IPS-NIHi7 (cell line): Measurements from ENCODE around the gene MAP1LC3B2.
A peak's percentile ranks its signal among the peaks of the same experiment; 100 is the strongest.

Experiments
- DNase-seq: peaks from one replicate; pipeline ENCODE4 v3.0.0; 2012; ENCODE audit warnings: mixed read lengths; ENCODE audit errors: extremely low spot score

MAP1LC3B2 gene

DNA sequence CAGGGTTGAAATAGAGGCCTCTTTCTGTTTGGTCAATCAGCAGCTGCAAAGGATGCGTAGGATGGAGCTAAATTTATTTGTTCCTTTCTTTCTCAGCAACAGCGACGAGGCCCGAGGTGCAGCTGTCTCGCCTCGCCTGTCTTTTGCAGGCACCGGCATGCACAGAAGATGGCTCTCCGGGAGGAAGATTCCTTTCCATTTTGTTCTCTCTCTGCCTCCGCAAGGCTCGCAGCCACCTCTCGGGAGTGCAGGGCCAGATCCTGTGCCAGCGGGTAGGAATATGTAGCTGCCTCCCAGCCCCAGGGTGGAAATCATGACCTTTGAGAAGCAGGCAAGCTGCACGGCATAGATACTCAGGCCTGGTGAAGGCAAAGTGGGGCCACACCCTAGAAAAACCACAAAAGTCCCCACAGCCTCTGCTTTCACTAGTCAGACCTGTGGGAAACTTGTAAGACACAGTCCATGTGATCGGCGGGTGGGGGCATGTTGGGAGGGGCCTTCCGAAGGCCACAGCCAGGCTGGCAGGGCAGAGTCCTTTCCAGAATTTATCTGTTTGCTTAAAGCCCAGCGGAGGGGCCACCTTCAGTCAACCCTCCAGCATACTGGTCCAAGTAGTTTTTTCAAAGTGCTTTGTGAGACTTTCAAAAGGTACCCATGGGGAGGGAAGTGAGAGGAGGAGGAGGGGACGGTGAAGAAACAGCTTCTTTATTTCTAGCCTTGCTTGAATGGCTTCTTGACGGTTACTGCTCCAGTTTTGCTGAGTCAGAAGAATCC, at the start of gene MAP1LC3B2:
Gene MAP1LC3B2, plus strand, starts transcription at position 220 of the 774 bp plus-strand sequence. CDS start 16,562 bp downstream, outside the sequence.
- no peak for DNase-seq

DNA sequence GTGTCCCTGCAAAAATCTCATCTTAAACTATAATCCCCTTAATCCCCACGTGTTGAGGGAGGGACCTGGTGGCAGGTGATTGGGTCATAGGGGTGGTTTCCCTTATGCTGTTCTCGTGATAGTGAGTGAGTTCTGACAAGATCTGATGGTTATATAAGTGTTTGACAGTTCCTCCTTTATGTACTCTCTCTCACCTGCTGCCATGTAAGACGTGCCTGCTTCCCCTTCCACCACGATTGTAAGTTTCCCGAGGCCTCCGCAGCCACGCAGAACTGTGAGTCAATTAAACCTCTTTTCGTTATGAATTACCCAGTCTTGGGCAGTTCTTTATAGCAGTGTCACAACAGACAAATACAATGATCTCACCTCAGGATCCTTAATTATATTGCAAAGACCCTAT, 45.2 kb upstream of the MAP1LC3B2 start:
- no peak for DNase-seq

DNA sequence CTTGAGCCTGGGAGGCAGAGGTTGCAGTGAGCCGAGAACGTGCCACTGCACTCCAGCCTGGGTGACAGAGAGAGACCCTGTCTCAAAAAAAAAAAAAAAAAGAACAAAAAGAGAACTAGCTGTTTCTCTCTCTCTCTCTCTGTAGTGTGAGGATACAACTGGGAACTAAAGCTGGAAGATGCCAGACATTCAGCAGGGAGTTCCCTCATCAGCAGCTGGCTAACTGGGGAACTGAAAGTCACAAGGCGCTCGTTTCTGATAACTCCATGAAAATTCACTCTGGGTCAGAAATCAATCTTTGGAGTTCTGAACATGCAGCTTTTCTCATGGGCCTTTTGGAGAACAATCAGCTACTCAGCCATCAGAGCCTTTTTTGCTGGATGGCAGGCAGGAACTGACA, 43.5 kb upstream of the MAP1LC3B2 start:
- no peak for DNase-seq

DNA sequence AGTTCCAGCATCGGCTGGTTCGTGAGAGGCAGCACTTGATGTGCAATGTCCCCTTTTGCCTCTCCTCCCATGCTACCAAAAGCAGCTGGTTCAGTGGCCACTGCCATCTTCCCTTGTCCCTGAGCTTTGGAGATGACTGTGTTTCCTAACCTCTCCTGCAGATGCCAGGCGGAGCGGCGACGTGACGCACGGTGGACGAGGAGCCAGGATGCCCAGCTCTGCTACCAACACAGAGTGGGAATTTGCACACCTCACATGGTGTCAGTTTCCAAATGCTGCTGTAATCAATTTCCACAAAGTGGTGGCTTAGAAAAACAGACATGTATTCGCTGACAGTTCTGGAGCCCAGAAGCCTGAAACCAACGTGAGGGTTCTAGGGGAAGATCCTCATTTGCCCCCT, 42.5 kb upstream of the MAP1LC3B2 start:
- DNase-seq: no peak

DNA sequence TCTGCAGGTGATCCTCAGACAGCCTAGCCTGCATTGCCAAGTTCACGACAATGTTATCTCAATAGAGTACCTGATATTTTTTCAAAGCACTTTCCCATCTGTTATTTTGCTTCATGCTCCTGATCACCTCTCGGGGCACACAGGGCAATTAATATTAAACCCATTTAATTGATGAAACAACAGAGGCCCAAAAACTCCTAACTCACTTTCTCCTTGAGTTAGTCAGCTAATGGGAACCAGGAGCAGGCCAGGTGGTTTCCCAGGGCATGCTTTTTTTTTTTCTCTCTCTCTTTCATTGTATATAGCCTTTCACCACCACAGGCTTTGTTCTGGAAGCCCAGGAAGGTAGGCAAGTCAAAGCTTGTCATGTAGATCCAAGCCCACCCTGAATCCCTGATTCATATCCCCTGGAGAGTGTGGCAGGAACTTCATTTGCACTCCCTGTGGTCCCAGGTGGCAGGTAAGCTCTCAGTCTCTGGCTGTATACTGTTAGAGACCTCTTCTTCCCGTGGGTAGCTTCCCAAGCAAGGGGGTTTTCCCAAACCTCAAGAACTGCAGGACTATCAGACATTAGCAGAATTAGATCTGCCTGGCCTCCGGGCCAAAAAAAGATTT, 41.6 kb upstream of the MAP1LC3B2 start:
- DNase-seq: no peak

DNA sequence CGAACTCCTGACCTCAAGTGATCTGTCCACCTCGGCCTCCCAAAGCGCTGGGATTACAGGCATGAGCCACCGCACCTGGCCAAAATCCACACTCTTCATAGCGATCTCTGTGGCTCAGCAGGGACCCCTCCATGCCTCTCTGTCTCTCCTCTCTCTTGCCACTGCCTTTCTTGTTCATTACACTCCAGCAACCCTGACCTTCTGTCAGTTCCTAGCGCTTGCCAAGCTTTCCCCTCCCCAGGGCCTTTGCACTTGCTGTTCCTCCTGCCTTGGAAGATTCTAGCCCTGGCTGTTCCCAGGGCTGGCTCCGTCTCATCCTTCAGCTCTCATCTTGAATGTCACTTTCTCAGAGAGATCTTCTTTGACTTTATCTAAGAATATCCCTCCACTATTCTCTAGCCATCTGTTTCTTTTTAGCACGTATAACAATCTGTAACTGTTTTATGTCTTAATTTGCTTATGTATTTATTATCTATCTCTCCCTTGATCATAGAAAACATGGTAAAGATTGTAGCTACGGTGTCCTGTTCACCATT, 38.9 kb upstream of the MAP1LC3B2 start:
- no peak for DNase-seq

DNA sequence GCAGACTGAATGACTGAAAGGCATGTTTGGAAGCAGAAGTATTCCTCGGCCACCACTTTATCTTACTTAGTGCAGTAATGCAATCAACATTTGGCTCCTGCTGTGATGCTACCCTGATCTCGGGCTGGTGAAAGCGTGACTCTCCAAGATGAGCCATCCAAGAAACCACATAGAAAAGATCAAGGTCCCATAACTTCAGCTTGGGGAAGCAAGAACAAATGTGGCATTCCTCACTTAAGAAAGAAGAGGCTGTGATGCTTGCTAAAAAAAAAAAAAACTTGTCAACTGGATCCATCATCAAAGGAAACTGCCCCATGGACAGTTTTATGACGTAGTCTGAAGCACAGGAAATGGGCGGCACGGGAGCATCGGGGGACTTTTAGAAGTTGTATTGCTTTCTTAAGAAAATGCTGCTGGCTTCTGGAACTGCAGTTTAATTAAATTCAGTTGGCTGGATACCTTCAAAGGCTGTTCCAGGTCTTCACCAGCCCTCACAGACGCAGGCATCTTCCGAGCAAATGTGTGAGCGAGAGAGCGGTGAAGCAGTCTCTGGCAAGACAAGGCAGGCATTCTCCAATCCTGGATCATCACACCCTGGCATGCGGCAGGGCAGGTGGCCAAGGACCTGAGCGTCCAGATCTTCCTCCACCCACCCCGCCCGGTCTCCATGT, 38.2 kb upstream of the MAP1LC3B2 start:
- no peak for DNase-seq

DNA sequence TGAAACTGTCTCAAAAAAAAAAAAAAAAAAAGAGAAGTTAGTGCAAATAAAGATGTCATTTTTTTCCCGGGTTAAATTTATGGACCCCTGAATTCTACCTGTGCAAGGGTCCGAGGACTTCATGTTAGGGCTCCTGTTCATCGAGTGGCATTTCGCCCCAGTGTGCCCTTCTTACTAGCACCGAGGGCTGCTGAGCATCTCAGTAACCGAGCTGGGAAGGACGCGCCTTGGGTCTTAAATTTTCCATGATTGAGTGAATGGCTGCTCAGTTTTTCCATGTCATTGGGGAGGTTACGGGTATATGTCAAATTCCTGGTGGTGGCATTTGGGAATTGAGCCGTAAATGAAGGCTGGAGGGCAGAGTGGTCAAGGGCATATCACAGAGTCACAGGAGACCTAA, 34.9 kb upstream of the MAP1LC3B2 start:
- DNase-seq: no peak

DNA sequence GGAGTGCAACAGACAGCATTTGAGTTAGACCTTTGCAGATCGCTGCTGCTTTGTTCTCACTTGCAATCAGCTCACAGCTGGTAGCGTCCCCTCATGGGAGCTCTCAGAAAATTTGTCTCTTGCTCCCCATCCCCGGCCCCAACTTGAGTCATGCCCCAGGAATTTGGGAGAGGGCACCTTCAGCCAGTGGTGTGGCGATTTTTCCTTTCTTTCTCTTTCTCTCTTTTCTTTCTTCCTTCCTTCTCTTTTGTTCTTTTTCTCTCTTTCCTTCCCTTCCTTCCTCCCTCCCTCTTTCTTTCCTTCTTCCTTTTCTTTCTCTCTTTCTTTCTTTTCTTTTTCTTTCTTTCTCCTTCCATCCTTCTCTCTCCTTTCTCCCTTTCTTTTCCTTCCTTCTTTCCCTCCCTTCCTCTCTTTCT, 34.2 kb upstream of the MAP1LC3B2 start:
- DNase-seq: peak; percentile 64

DNA sequence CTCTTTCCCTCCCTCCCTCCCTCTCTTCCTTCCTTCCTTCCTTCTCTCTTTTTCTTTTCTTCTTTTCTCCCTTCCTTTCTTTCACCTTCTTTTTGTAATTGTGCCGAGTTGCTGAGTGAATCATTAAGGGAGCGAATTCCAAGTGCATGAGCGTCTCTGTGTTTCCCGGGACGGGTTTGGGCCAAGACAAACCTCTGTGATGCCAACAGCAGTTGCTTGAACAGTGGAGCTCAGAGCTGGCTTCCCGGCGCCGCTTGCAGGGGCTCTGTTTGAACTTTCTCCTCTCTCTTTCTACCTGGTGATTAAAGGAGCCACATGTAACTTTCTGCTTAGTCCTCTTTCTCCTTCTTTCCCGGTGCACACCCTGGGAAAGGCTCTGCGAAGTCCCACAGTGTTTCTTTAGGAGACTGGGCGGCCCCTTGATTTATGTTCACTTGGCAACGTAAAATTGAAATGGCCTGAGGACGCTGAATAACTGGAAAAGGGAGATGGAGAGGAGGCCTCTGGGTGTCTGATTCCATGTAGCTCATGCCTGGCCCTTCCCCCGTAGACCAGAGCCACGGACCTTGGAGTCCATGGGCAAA, 33.7 kb upstream of the MAP1LC3B2 start:
- DNase-seq: no peak

DNA sequence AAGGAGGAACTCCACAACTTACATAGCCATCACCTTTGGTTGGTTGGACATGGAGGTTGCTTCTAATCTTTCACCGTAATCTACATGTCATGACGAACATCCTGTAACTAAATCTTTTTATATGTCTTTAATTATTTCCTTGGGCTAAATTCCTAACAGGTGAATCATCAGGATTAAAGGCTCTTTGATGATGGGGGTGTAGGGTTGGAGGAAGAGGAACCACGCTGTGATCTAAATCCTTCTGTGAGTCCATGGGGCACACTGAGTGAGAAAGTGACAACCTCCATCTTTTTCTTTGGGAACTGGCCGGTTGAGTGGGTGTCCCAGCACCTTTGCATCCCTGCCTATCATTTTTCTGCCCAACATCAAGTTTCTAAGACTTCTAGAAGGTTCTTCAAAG, 31.1 kb upstream of the MAP1LC3B2 start:
- DNase-seq: no peak

DNA sequence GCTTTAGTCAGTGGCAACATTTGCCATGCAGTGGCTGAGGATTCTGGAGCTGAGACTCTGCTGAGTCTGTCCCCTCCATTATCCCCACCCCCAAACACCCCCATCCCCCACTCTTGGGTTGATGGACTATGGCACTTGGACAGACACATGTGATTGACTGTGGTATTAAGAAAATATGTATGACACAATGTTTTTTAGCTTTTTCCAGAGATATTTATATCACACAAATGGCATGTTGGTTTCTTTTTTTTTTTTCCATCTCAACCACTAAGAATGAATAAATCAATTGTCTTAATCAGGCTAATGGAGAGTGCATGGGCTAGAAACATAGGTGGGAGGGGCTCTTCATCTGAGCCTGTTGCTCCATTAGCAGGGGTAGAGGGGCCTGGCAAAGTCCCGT, 30.7 kb upstream of the MAP1LC3B2 start:
- no peak for DNase-seq

DNA sequence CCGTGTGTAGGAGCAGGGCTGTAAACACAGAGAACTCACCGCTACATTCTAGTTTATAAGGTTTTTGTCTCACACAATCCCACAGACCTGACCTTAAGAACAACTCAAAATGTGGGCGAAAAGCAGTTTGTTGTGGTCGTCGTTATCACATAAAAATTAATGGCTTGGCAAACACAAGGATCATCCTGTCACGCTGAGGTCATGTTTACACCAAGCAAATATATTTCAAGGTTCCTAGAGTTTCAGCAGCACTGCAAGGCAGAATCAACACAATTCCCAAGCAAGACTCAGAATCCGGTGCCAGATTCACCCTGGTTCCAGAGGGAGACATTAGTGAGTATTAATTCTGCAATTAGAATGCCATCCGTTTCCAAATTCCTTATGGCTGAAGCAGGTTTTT, 30.1 kb upstream of the MAP1LC3B2 start:
- no peak for DNase-seq

DNA sequence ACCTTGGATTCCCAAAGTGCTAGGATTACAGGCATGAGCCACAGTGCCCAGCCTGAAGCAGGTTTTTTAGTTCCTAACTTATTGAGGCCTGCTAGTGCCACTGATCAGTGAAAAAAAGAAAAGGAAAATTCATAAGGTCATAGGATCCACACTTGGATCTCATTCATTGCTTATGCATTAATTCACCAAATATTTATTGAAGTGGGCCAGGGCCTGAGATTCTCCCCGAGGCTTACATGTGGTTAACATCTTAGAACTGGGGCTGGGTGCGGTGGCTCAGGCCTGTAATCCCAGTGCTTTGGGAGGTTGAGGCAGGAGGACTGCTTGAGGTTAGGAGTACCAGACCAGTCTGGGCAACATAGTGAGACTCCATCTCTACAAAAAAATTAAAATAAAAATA, 29.5 kb upstream of the MAP1LC3B2 start:
- DNase-seq: no peak

DNA sequence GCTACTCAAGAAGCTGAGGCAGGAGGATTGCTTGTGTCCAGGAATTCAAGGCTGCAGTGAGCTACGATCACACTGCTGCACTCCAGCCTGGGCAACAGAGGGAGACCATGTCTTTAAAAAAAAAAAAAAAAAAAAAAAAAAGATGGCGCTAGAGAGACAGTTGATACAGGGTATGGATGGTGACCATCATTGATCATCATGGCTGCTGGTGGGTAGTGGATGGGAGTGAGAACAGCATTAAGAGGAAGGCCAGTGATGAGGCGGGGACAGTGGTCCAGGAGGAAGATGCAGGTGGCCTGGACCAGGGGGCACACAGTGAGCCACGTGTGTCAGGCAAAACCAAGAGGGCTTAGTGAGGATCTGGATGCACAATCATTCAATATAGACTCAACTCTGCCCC, 26.8 kb upstream of the MAP1LC3B2 start:
- no peak for DNase-seq

DNA sequence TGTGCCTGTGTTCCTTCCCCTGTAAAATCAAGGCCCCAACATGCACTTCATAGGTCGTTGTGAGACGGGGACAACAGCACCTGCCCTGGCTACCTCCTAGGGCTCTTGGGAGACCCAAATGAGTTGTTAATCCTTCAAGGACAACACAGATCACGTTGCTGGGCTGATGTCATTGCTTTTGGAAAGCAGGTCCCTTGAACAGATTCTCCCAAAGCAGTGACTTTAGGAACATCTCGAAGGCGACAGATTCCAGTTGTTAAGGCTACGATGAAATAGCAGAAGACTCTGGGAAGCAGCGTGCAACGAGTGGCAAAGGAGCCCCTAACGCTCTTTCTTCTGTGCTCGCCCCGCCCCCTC, 26.2 kb upstream of the MAP1LC3B2 start:
- DNase-seq: no peak

DNA sequence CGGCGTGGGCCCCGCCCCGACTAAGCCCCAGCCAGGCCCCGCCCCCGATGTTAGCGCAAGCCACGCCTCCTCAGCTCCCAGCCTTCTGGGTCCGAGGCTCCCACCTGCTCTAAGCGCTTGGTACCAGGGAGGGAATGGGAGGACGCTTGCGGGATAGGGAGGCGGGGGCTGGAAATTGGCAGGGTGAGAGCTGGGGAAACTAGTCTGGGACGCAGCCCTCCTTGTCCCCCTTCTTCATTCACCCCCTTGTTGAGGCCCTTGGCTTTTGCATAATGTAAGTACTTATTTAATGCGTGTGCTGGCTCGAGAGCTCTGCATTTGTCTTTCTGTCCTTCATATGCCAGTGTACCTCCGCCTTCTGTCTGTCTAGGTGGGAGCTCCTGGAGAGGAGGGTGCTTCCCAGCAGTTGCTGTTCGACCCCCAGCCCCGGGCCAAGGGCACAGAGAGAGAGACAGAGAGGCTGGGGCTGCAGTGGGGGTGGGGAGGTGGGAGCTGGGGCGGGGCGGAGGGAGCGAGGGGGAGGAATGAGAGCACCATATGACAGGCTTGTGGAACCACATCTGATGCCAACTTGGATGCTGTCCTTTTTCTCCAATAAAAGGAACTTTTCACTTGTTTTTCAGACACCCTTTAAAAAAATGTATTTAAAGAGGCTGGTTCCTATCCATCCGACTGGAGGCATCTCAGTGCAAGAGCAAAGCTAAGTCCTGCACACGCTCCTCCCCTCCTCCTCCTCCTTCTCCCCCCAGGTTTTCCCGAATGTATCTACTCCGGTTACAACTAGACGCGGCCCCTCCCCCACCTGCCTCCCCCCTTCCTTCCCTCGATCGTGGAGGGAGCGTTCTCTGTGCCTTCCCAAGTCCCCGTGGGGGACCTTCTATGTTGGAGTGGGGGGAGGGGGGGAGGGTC, 25.6 kb upstream of the MAP1LC3B2 start:
- peak; percentile 96 for DNase-seq

DNA sequence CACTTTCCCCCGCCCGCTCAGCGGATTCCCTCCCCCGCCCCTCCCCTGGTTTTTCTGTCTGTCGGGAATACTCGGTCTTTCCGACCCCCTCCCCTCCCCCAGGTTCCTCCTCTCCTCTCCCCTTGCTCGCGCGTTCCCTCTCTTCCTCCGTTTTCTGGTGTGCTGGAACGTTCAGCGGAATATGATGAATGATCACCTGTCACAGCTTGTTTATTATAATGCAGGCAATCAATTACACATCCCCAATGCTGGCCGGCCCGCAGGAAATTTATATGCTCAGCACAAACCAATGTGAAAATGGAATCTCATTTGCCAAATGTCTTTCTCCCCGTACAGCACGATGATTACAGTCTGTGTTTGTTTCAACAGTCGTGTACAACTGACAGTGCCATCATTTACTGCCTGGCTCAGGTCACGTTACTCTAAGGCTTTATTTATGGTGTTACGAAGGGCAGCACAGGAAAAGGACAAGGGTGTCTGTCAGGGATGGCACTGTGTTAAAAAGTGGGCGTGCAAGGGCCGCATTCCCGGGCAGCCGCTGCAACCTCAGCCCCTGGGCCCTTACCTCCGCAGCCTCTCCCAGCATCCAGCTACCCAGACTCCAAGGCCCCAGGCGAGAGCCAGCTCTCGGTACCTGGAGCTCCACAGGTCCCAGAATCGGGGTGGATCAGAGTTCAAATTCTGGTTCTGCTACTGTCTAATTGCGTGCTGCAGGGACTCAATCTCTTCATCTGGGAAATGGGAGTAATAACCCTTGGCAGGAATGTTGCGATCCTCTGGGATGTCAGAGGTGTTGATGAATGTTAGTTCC, 24.7 kb upstream of the MAP1LC3B2 start:
- DNase-seq: no peak

DNA sequence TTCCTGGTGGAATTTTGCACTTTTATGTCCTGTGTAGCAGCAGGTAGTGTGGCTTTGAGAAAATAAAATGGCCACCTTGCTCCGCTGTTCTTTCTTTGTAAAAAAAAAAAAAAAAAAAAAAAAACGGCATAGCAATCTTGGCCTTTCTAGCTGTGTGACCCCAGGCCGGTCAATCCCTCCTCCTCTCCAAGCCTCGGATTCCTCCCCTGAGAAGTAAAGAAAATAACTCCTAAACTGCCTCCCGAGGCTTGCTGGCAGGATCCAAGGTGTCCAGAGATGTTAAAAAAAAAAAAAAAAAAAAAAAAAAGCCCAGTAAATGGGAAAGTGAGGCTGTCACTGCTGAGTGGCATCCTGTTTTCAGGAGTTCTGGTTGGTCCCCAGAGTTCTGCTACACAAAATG, 23.9 kb upstream of the MAP1LC3B2 start:
- DNase-seq: no peak

DNA sequence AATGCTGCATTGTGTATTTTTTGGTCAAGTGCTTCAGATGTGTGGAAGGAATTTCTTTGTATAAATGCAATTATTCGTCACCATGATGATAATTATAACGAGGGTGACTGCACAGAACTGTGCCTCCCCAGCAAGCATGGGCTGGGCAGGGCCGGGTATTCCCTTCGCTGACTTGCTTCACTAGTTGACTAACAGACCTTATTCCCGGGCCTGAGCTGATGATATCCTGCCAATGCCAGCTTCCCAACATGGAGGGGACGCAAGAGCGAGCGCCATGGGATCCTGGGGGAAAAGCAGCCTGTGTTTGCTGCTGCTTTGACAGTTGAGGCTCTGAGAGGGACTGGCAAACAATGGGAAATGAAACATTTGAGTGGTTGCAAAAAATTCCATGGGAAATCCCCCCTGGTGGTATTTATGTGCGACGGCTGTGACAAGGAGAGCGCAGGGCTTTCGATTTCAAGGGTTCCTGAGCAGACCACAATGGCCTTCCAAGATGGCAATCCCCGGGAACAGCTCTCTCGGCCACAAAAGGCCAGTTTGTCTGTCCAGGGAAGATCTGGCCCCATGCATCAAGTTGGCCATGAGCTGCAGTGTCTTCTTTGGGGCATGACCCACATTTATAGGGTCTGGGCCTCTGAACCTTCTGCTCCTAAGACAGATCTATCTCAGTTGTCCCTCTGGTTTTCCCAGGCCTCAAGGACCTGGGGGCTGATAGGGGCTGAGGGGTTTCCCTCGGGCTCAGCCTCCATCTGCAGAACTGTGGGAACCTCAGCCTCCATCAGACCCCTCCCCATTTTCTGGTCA, 21.9 kb upstream of the MAP1LC3B2 start:
- no peak for DNase-seq
